Neural cell (in vitro differentiated cells): Measurements from ENCODE around the gene PICALM. TPM values are rescaled to one million over a fixed set of nuclear protein-coding genes. Genes with fewer than 3 reads are reported as not detected.

Experiments used
- H2AFZ ChIP-seq: fragments of 200-600, 300-800 bp; sonication (generic), shearing (Covaris generic); 2 replicates; pipeline ENCODE4 v1.6.0; 2014; ENCODE audit warnings: low read depth, mild to moderate bottlenecking, antibody characterized with exemption, low read length, moderate library complexity
- H3F3A ChIP-seq: fragments of 200-600 bp; shearing (Covaris generic); 2 replicates; pipeline ENCODE4 v1.6.1; 2016; ENCODE audit warnings: mild to moderate bottlenecking, moderate library complexity, mixed read lengths, antibody characterized with exemption, low read length; ENCODE audit not compliant: insufficient read depth, poor library complexity, severe bottlenecking
- H3K27ac ChIP-seq: fragments of 200-600, 300-800 bp; sonication (generic), shearing (Covaris generic); 2 replicates; pipeline ENCODE4 v1.5.1; 2014; ENCODE audit warnings: mild to moderate bottlenecking, low read length, moderate library complexity
- H3K27me3 ChIP-seq: fragments of 300-800, 200-600 bp; sonication (generic), shearing (Covaris generic); 2 replicates; pipeline ENCODE4 v1.6.0; 2014; ENCODE audit warnings: mild to moderate bottlenecking, low read depth, low read length, moderate library complexity; ENCODE audit not compliant: insufficient read depth
- H3K36me3 ChIP-seq: fragments of 300-800, 200-600 bp; sonication (generic), shearing (Covaris generic); 2 replicates; pipeline ENCODE4 v1.5.1; 2014; ENCODE audit warnings: mild to moderate bottlenecking, antibody characterized with exemption, low read length, moderate library complexity; ENCODE audit not compliant: insufficient read depth
- H3K4me2 ChIP-seq: fragments of 300-800, 200-600 bp; sonication (generic), shearing (Covaris generic); 2 replicates; pipeline ENCODE4 v1.6.0; 2014; ENCODE audit warnings: mild to moderate bottlenecking, low read length
- H3K4me3 ChIP-seq: fragments of 300-800, 200-600 bp; sonication (generic), shearing (Covaris generic); 2 replicates; pipeline ENCODE4 v1.5.1; 2014; ENCODE audit warnings: mild to moderate bottlenecking, low read length, moderate library complexity
- H3K79me2 ChIP-seq: fragments of 200-600 bp; shearing (Covaris generic); replicated peaks from 2 replicates; pipeline ENCODE4 v1.6.0; 2014; ENCODE audit warnings: mild to moderate bottlenecking, low read length, moderate library complexity; ENCODE audit not compliant: insufficient read depth
- H3K9ac ChIP-seq: fragments of 300-800, 200-600 bp; sonication (generic), shearing (Covaris generic); 2 replicates; pipeline ENCODE4 v1.6.1; 2016; ENCODE audit warnings: mild to moderate bottlenecking, low read length, mixed read lengths
- H3K9me2 ChIP-seq: fragments of 200-600 bp; shearing (Covaris generic); 2 replicates; pipeline ENCODE4 v1.6.1; 2016; ENCODE audit warnings: mild to moderate bottlenecking, low read length, mixed read lengths; ENCODE audit not compliant: insufficient read depth
- H3K9me3 ChIP-seq: fragments of 200-600, 300-800 bp; sonication (generic), shearing (Covaris generic); 2 replicates; pipeline ENCODE4 v1.6.1; 2016; ENCODE audit warnings: mild to moderate bottlenecking, mixed run types, low read length, moderate library complexity, mixed read lengths
- H4K20me1 ChIP-seq: fragments of 200-600 bp; shearing (Covaris generic); 2 replicates; pipeline ENCODE4 v1.6.1; 2016; ENCODE audit warnings: mild to moderate bottlenecking, mixed run types; ENCODE audit not compliant: insufficient read depth
- EP300 ChIP-seq: fragments of 450-650 bp; conservative IDR thresholded peaks from 2 replicates; pipeline ENCODE4 v1.6.1; 2014; ENCODE audit warnings: antibody characterized with exemption, mild to moderate bottlenecking, moderate library complexity; ENCODE audit not compliant: poor library complexity, severe bottlenecking
- EZH2 ChIP-seq: fragments of 200-600, 300-800 bp; shearing (Covaris generic), sonication (generic); IDR thresholded peaks from 2 replicates; pipeline ENCODE4 v1.6.1; 2014; ENCODE audit warnings: antibody characterized with exemption, low read length, borderline replicate concordance, mild to moderate bottlenecking; ENCODE audit not compliant: insufficient read depth, poor library complexity, severe bottlenecking
- MXI1 ChIP-seq: fragments of 450-650 bp; conservative IDR thresholded peaks from 2 replicates; pipeline ENCODE4 v1.6.1; 2014; ENCODE audit warnings: antibody characterized with exemption, mild to moderate bottlenecking; ENCODE audit not compliant: poor library complexity, severe bottlenecking
- POLR2AphosphoS5 ChIP-seq: IDR thresholded peaks from 2 replicates; pipeline ENCODE4 v1.6.1; 2012
- RAD21 ChIP-seq: fragments of 450-650 bp; conservative IDR thresholded peaks from 2 replicates; pipeline ENCODE4 v1.6.1; 2014; ENCODE audit warnings: antibody characterized with exemption, mild to moderate bottlenecking, moderate library complexity
- SMC3 ChIP-seq: fragments of 450-650 bp; conservative IDR thresholded peaks from 2 replicates; pipeline ENCODE4 v1.6.1; 2014; ENCODE audit warnings: antibody characterized with exemption, mild to moderate bottlenecking, moderate library complexity; ENCODE audit not compliant: poor library complexity
- TAF1 ChIP-seq: IDR thresholded peaks from 2 replicates; pipeline ENCODE4 v1.6.1; 2012; ENCODE audit warnings: low read depth
- polyA plus RNA-seq: library from polyadenylated mRNA; depleted of rRNA; stranded (reverse); fragments of >200 nt; gene quantifications from 2 replicates; pipeline ENCODE4 v1.2.3, GENCODE V29; 2014
- TF ChIP-seq, protein P1 (sequence below): IDR thresholded peaks from 2 replicates; pipeline ENCODE4 v1.6.1; 2012; ENCODE audit warnings: borderline replicate concordance
- TF ChIP-seq, protein P2 (sequence below): fragments of 450-650 bp; IDR thresholded peaks from 2 replicates; pipeline ENCODE4 v1.5.1; 2014; ENCODE audit warnings: antibody characterized with exemption, mild to moderate bottlenecking, moderate library complexity; ENCODE audit not compliant: poor library complexity, severe bottlenecking

PICALM gene
- polyA plus RNA-seq, 1 donor from 2014 or later, result 161 TPM

DNA sequence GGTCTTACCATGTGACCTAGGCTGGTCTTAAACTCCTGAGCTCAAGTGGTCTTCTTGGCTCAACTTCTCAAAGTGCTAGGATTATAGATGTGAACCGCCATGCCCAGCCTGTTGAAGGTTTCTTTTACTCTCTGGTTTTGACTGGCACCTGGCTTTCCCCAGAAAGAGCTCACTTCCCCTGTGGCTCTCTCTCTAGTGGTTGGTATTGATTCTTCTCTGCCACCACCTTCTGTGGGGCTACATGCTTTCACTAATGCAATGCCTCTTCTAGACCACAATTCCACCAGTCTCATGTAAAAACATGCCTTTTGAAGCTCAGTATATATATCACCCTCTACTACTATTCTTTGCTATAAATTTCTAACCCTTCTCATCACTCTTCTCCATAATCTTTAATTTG lies 146.5 kb downstream of the PICALM start:
- Histone ChIP-seq H2AFZ (no peak overlapping the region), H3K9ac (no peak overlapping the region), H3K27me3 (no peaks in the 10 kb centered on the region), H3F3A (no peaks in the 10 kb centered on the region), H4K20me1 (no peaks in the 10 kb centered on the region), H3K9me2 (no peaks in the 10 kb centered on the region), H3K79me2 (no peaks in the 10 kb centered on the region), H3K36me3 (no peaks in the 10 kb centered on the region), H3K9me3 (no peaks in the 10 kb centered on the region), H3K4me2 (no peak overlapping the region), H3K27ac (no peak overlapping the region), H3K4me3 (no peak overlapping the region)
- TF ChIP-seq, protein P1, sequence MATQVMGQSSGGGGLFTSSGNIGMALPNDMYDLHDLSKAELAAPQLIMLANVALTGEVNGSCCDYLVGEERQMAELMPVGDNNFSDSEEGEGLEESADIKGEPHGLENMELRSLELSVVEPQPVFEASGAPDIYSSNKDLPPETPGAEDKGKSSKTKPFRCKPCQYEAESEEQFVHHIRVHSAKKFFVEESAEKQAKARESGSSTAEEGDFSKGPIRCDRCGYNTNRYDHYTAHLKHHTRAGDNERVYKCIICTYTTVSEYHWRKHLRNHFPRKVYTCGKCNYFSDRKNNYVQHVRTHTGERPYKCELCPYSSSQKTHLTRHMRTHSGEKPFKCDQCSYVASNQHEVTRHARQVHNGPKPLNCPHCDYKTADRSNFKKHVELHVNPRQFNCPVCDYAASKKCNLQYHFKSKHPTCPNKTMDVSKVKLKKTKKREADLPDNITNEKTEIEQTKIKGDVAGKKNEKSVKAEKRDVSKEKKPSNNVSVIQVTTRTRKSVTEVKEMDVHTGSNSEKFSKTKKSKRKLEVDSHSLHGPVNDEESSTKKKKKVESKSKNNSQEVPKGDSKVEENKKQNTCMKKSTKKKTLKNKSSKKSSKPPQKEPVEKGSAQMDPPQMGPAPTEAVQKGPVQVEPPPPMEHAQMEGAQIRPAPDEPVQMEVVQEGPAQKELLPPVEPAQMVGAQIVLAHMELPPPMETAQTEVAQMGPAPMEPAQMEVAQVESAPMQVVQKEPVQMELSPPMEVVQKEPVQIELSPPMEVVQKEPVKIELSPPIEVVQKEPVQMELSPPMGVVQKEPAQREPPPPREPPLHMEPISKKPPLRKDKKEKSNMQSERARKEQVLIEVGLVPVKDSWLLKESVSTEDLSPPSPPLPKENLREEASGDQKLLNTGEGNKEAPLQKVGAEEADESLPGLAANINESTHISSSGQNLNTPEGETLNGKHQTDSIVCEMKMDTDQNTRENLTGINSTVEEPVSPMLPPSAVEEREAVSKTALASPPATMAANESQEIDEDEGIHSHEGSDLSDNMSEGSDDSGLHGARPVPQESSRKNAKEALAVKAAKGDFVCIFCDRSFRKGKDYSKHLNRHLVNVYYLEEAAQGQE, result no peak
- TF ChIP-seq POLR2AphosphoS5, result no peak
- TF ChIP-seq TAF1, result no peak
- TF ChIP-seq RAD21, result no peak
- TF ChIP-seq MXI1, result no peak
- TF ChIP-seq EP300, result no peak
- no peak for TF ChIP-seq EZH2
- TF ChIP-seq, protein P2, sequence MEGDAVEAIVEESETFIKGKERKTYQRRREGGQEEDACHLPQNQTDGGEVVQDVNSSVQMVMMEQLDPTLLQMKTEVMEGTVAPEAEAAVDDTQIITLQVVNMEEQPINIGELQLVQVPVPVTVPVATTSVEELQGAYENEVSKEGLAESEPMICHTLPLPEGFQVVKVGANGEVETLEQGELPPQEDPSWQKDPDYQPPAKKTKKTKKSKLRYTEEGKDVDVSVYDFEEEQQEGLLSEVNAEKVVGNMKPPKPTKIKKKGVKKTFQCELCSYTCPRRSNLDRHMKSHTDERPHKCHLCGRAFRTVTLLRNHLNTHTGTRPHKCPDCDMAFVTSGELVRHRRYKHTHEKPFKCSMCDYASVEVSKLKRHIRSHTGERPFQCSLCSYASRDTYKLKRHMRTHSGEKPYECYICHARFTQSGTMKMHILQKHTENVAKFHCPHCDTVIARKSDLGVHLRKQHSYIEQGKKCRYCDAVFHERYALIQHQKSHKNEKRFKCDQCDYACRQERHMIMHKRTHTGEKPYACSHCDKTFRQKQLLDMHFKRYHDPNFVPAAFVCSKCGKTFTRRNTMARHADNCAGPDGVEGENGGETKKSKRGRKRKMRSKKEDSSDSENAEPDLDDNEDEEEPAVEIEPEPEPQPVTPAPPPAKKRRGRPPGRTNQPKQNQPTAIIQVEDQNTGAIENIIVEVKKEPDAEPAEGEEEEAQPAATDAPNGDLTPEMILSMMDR, result no peak
- no peak for TF ChIP-seq SMC3

DNA sequence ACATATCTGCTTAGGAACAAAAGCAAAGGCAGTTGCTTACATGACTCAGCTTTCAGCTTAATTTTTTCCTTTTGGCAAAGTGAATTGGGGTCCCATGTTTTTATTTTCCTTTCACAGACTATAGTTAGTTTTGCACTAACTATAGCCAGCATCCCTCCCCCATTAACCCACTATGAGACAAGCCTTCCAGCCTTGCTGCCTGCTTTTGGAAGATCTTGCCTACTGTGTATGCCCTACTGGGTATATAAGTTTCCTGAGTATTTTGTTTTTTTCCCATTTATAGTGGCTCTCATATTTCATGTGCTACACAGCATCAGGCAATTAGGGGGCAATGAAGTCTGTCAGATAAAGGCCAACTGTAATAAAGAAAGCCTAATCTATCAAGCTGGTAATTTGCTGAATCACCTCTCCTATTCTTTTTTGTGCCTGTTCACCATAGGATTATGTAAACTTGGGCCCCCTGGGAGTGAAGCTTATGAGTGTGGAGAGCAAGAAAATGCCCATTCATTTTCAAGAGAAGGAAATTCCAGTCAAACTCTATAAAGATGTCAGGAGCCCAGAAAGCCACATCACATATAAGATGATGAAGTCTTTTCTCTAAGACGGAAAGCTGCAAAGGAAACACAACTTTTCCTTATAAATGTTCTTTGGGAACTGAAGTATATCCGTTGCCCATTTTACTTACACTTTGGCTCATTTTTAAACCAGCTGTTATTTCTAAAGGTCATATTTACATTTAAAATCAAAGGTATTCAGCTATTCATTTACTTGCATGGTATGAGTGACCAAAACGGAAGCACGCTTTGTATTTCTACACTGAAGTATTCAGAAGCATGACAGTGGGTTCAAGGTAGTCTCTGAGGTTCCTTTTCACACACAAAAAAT lies 149.7 kb downstream of the PICALM start:
- TF ChIP-seq MXI1 (no peak), RAD21 (no peak), EZH2 (no peak), EP300 (no peak), TAF1 (no peak), SMC3 (no peak), POLR2AphosphoS5 (no peak)
- TF ChIP-seq, protein P2, result no peak
- TF ChIP-seq, protein P1, result no peak
- no peaks in the 10 kb centered on the region for H3K79me2 ChIP-seq
- H4K20me1 ChIP-seq, result no peaks in the 10 kb centered on the region
- no peaks in the 10 kb centered on the region for H3K27me3 ChIP-seq
- no peaks in the 10 kb centered on the region for H3K36me3 ChIP-seq
- no peaks in the 10 kb centered on the region for H3K9me2 ChIP-seq
- no peak overlapping the region for H2AFZ ChIP-seq
- H3K9me3 ChIP-seq, result no peaks in the 10 kb centered on the region
- no peak overlapping the region for H3K4me3 ChIP-seq
- H3K9ac ChIP-seq, result no peak overlapping the region
- H3K4me2 ChIP-seq, result no peak overlapping the region
- H3K27ac ChIP-seq, result no peak overlapping the region
- H3F3A ChIP-seq, result no peaks in the 10 kb centered on the region
